Pancreas (tissue), 10 donors: Measurements from ENCODE around the gene AIG1. TPM values are rescaled to one million over a fixed set of nuclear protein-coding genes. Genes with fewer than 3 reads are reported as not detected.

Source experiments
- ATAC-seq, 4 donors: fragments of 200-7000 bp; cut with Tn5 transposase; one replicate each; pipeline versions ENCODE4 v1.8.0 to v1.9.1; 2020; ENCODE audit warnings: mild to moderate bottlenecking in 4 of 4, moderate library complexity in 4 of 4
- DNase-seq, 6 donors: peaks; one replicate each; pipeline ENCODE4 v3.0.0-alpha.2; 2020
- FAIRE-seq: peaks from 2 replicates; lab custom pipeline; 2012; peaks lifted over from hg19 to GRCh38; lab: Jason Lieb, UNC
- H3K27ac ChIP-seq, 4 donors: fragments of 200-600 bp; sonication (generic); 1 replicate in 3 of 4; 2 replicates in 1 of 4; pipeline versions ENCODE4 v1.5.0 to v1.8.0; 2020
- H3K27me3 ChIP-seq, 4 donors: fragments of 200-600 bp; one replicate each; pipeline ENCODE4 v1.8.0; 2021
- H3K36me3 ChIP-seq, 3 donors: fragments of 200-600 bp; sonication (generic) in 1 of 3; one replicate each; pipeline versions ENCODE4 v1.5.0 to v1.8.0; 2020 to 2021
- H3K4me1 ChIP-seq, 3 donors: fragments of 200-600 bp; one replicate each; pipeline ENCODE4 v1.8.0; 2021
- H3K4me3 ChIP-seq, 4 donors: fragments of 200-600 bp; sonication (generic) in 2 of 4; one replicate each; pipeline versions ENCODE4 v1.5.0 to v1.8.0; 2020 to 2021
- H3K9me3 ChIP-seq, 4 donors: fragments of 200-600 bp; one replicate each; pipeline ENCODE4 v1.8.0; 2021
- WGBS, 2 donors: extraction: QIAGEN DNeasy Blood & Tissue Kit; methylation state at CpG; one replicate each; pipeline ENCODE4 v1.1.7; 2013; 5-methylcytosine and 5-hydroxymethylcytosine counted together
- intact Hi-C, 3 donors: fragments of 100-400 bp; cut with DNase I; formaldehyde crosslinking; loops; one replicate each; pipeline versions ENCODE4 v1.11.1 to v1.14.2; 2022
- polyA plus RNA-seq, 2 donors: library from polyadenylated mRNA; stranded (reverse); fragments of 200-250 nt; gene quantifications; one replicate each; pipeline ENCODE4 v1.2.3, GENCODE V29; 2013
- total RNA-seq, 6 donors: library from RNA; stranded (reverse); fragmentation: NEBNext Ultra II Directional in 4 of 6; extraction: Animal tissue kit (Norgen Biotek cat#: 25700) in 4 of 6; gene quantifications; one replicate each; pipeline versions ENCODE4 v1.2.1 to v1.2.4, GENCODE V29; 2021 to 2023
- TF ChIP-seq, protein P1 (sequence below), 4 donors: fragments of 200-600 bp; sonication (generic) in 3 of 4; IDR thresholded peaks; one replicate each; pipeline versions ENCODE4 v1.5.0 to v1.8.0; 2021; ENCODE audit warnings: antibody characterized with exemption in 4 of 4
- donor health status: healthy with polysubstance abuse.
- donor health status: DM: no; HTN: no; CAD: no; lungs with moderate emphysema.
- donor health status: DM: no; HTN: no; CAD: no.
- donor health status: control.
- donor health status: control.
- donor health status: Bipolar disorder and iron deficiency.
- donor health status: DM: yes; HTN: yes; CAD: no.
- donor health status: DM: no; HTN: no; CAD: no.
- donor health status: DM: no; HTN: no; CAD: no.
- donor health status: DM: yes; HTN: yes; CAD: no.

Gene AIG1
- total and polyA plus RNA-seq, 8 donors = 8.7 to 28.9 (median 14.9) TPM

GRCh38 chr6:143155681-143156080 lies 95.0 kb downstream of the AIG1 start:
- WGBS, 2 donors = 93 to 100% methylated on average over 1 of the region's 1 CpG
- no peaks in the 10 kb centered on the region for H3K9me3 ChIP-seq
- H3K27ac ChIP-seq = no peak overlapping the region
- FAIRE-seq = no peak
- no peak for DNase-seq
- intact Hi-C loops = no loop called here
- ATAC-seq = no peak
- TF ChIP-seq, protein P1, sequence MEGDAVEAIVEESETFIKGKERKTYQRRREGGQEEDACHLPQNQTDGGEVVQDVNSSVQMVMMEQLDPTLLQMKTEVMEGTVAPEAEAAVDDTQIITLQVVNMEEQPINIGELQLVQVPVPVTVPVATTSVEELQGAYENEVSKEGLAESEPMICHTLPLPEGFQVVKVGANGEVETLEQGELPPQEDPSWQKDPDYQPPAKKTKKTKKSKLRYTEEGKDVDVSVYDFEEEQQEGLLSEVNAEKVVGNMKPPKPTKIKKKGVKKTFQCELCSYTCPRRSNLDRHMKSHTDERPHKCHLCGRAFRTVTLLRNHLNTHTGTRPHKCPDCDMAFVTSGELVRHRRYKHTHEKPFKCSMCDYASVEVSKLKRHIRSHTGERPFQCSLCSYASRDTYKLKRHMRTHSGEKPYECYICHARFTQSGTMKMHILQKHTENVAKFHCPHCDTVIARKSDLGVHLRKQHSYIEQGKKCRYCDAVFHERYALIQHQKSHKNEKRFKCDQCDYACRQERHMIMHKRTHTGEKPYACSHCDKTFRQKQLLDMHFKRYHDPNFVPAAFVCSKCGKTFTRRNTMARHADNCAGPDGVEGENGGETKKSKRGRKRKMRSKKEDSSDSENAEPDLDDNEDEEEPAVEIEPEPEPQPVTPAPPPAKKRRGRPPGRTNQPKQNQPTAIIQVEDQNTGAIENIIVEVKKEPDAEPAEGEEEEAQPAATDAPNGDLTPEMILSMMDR (IDR thresholded peaks at IDR 0.05) = no peak
- no peaks in the 10 kb centered on the region for H3K4me1 ChIP-seq
- H3K27me3 ChIP-seq = no peaks in the 10 kb centered on the region
- no peak overlapping the region for H3K4me3 ChIP-seq
- H3K36me3 ChIP-seq = no peaks in the 10 kb centered on the region

DNA sequence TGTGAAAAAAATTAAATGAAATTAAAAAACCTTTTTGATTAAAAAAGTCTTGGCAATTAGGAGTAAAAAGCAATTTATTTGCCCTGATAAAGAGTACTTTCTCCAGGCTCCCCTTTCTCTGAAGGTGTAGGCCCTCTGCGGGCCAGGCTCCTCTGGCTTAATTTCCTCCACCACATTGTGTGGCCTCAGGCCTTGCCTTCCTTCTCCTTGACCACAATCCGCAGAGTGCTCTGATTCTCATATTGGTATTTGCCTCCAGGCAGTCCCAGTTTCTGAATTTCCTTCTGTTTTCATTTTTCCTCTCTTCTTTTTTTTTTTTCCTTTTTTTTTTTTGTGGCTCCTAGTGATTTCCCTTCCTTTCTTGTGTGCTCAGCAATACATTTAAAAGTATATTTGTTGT lies 96.4 kb downstream of the AIG1 start:
- DNase-seq = no peak
- intact Hi-C loops = no loop called here
- 50 to 96% methylated on average over 2 of the region's 2 CpGs for WGBS, 2 donors
- no peak for ATAC-seq
- Histone ChIP-seq H3K36me3 (no peaks in the 10 kb centered on the region), H3K27me3 (no peaks in the 10 kb centered on the region), H3K9me3 (no peaks in the 10 kb centered on the region), H3K4me3 (no peak overlapping the region), H3K27ac (no peak overlapping the region), H3K4me1 (no peaks in the 10 kb centered on the region)
- TF ChIP-seq, protein P1 (IDR thresholded peaks at IDR 0.05) = no peak
- FAIRE-seq = no peak

- intact Hi-C loops = no loop called here
- no peak overlapping the region for H3K4me3 ChIP-seq
- no peaks in the 10 kb centered on the region for H3K9me3 ChIP-seq
- H3K36me3 ChIP-seq = no peaks in the 10 kb centered on the region
- no peak overlapping the region for H3K27ac ChIP-seq
- no peak for FAIRE-seq
- TF ChIP-seq, protein P1 (IDR thresholded peaks at IDR 0.05) = no peak
- DNase-seq = no peak
- no peaks in the 10 kb centered on the region for H3K4me1 ChIP-seq
- H3K27me3 ChIP-seq = no peaks in the 10 kb centered on the region
- WGBS, 2 donors = 61 to 65% methylated on average over 3 of the region's 3 CpGs
- ATAC-seq = no peak
These were observed 97.5 kb downstream of the AIG1 start for GRCh38 chr6:143158113-143158581.

GRCh38 chr6:143159001-143159400 lies 98.3 kb downstream of the AIG1 start:
- H3K36me3 ChIP-seq = no peaks in the 10 kb centered on the region
- FAIRE-seq (no peak), DNase-seq (no peak), ATAC-seq (no peak)
- no peaks in the 10 kb centered on the region for H3K4me1 ChIP-seq
- H3K4me3 ChIP-seq = no peak overlapping the region
- no peaks in the 10 kb centered on the region for H3K9me3 ChIP-seq
- 72 to 75% methylated on average over 1 of the region's 1 CpG for WGBS, 2 donors
- no peaks in the 10 kb centered on the region for H3K27me3 ChIP-seq
- TF ChIP-seq, protein P1 (IDR thresholded peaks at IDR 0.05) = no peak
- intact Hi-C loops = no loop called here
- H3K27ac ChIP-seq = no peak overlapping the region

DNA sequence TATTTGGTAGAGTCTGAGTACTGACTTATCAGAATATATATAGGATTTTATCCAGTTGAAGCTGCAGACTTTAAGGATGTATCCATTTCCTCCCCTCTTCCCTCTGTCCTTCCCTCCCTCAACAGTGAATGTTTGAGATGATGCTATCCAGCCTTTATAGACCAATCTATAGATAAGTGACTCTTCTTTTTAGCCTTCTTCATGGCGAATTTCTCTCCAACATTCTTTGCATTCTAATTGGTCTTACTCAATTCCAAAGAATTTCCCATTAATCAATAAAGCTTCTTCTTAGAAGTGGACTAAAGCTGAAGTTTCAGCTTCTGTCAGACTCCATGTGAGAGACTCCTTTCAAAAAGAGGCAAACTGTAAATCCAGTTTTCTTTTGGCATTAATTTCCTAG lies 99.3 kb downstream of the AIG1 start:
- no peaks in the 10 kb centered on the region for H3K4me1 ChIP-seq
- no peaks in the 10 kb centered on the region for H3K36me3 ChIP-seq
- ATAC-seq = no peak
- no peaks in the 10 kb centered on the region for H3K9me3 ChIP-seq
- H3K27ac ChIP-seq = no peak overlapping the region
- no peaks in the 10 kb centered on the region for H3K27me3 ChIP-seq
- WGBS, 2 donors = 44 to 59% methylated on average over 1 of the region's 1 CpG
- intact Hi-C loops = no loop called here
- no peak for FAIRE-seq
- DNase-seq = no peak
- H3K4me3 ChIP-seq = no peak overlapping the region
- TF ChIP-seq, protein P1 (IDR thresholded peaks at IDR 0.05) = no peak
